ENCODE results near the gene ZNF124.
"Not testable (repeated sequence)": the region's sequence is repeated elsewhere in the genome, so short reads cannot be mapped to it uniquely, and the experiment has no call there.

The ZNF124 gene

GRCh38 chr1:247171875-247172563 lies at the start of gene ZNF124:
Gene ZNF124, minus strand, starts transcription at chr1:247172020. Its CDS starts 143 bp downstream, at chr1:247171877.
- ATAC-seq (replicated peaks; ENCODE audit: extremely low read depth, poor library complexity, severe bottlenecking) = peak; percentile 99
- H3K27ac Mint-ChIP-seq (ENCODE audit: low read depth); H3K9me3 Mint-ChIP-seq; DNase-seq (ENCODE audit: low spot score in 2 of 2); H3K27me3 Mint-ChIP-seq; H3K4me3 Mint-ChIP-seq; H3K36me3 Mint-ChIP-seq (ENCODE audit: insufficient read depth): not testable (repeated sequence)
- peaks cover 15% of the 10 kb centered on the region for H3K4me1 Mint-ChIP-seq

GRCh38 chr1:247220280-247220679 lies 48.5 kb upstream of the ZNF124 start:
- not testable (repeated sequence) for H3K27ac Mint-ChIP-seq (ENCODE audit: low read depth); H3K4me1 Mint-ChIP-seq; DNase-seq (ENCODE audit: low spot score in 2 of 2); H3K4me3 Mint-ChIP-seq; H3K36me3 Mint-ChIP-seq (ENCODE audit: insufficient read depth); H3K9me3 Mint-ChIP-seq; ATAC-seq (replicated peaks; ENCODE audit: extremely low read depth, poor library complexity, severe bottlenecking)
- H3K27me3 Mint-ChIP-seq = peaks cover 40% of the 10 kb centered on the region

GRCh38 chr1:247218121-247218651 lies 46.4 kb upstream of the ZNF124 start:
- Mint-ChIP-seq H3K27ac (ENCODE audit: low read depth) (no peak overlapping the region), H3K36me3 (ENCODE audit: insufficient read depth) (no peaks in the 10 kb centered on the region), H3K27me3 (peaks cover 23% of the 10 kb centered on the region), H3K9me3 (no peaks in the 10 kb centered on the region), H3K4me1 (no peaks in the 10 kb centered on the region), H3K4me3 (no peak overlapping the region)
- no peak for DNase-seq (ENCODE audit: low spot score in 2 of 2)
- ATAC-seq (replicated peaks; ENCODE audit: extremely low read depth, poor library complexity, severe bottlenecking) = no peak

DNA sequence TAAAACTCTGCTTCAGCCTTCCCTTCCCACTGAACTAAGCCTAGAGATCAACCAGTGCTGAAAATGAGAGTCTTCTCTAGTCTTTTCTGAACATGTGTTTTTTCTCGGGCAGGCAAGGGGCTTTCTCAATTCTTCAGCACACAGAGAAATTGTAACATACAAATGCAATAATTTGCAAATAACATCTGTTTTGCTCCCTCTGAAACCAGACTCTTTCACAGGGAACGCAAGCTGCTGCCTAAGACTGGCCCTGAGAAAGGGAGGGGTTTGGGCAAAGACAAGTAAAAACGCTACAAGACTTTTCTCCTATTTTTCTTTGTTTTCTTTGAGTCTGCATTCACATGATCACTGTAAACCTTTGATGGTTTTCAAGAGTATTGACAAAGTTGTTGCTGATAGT lies 44.4 kb upstream of the ZNF124 start:
- Mint-ChIP-seq H3K4me1 (peaks cover 6% of the 10 kb centered on the region), H3K27me3 (peaks cover 3% of the 10 kb centered on the region), H3K9me3 (no peaks in the 10 kb centered on the region), H3K27ac (ENCODE audit: low read depth) (no peak overlapping the region), H3K36me3 (ENCODE audit: insufficient read depth) (no peaks in the 10 kb centered on the region), H3K4me3 (no peak overlapping the region)
- ATAC-seq (replicated peaks; ENCODE audit: extremely low read depth, poor library complexity, severe bottlenecking) (no peak), DNase-seq (ENCODE audit: low spot score in 2 of 2) (no peak)

- peaks cover 35% of the 10 kb centered on the region for H3K4me1 Mint-ChIP-seq
- no peaks in the 10 kb centered on the region for H3K27me3 Mint-ChIP-seq
- H3K4me3 Mint-ChIP-seq = no peak overlapping the region
- H3K9me3 Mint-ChIP-seq = no peaks in the 10 kb centered on the region
- no peak for ATAC-seq (replicated peaks; ENCODE audit: extremely low read depth, poor library complexity, severe bottlenecking)
- peaks cover 11% of the 10 kb centered on the region for H3K36me3 Mint-ChIP-seq (ENCODE audit: insufficient read depth)
- H3K27ac Mint-ChIP-seq (ENCODE audit: low read depth) = no peak overlapping the region
- DNase-seq (ENCODE audit: low spot score in 2 of 2) = no peak
Observed at GRCh38 chr1:247212627-247213617, 41.1 kb upstream of the ZNF124 start.

- peak overlapping the region; percentile 23 for H3K4me3 Mint-ChIP-seq
- peaks cover 44% of the 10 kb centered on the region for H3K4me1 Mint-ChIP-seq
Observed at GRCh38 chr1:247212012-247212411, 40.2 kb upstream of the ZNF124 start.

GRCh38 chr1:247211339-247211738 lies 39.5 kb upstream of the ZNF124 start:
- Mint-ChIP-seq H3K9me3 (no peaks in the 10 kb centered on the region), H3K36me3 (ENCODE audit: insufficient read depth) (peaks cover 21% of the 10 kb centered on the region), H3K27me3 (no peaks in the 10 kb centered on the region), H3K4me3 (peak overlapping the region; percentile 23), H3K4me1 (peaks cover 47% of the 10 kb centered on the region), H3K27ac (ENCODE audit: low read depth) (no peak overlapping the region)
- DNase-seq (ENCODE audit: low spot score in 2 of 2) (no peak), ATAC-seq (replicated peaks; ENCODE audit: extremely low read depth, poor library complexity, severe bottlenecking) (no peak)

More at GRCh38 chr1:247212012-247212411, 40.2 kb upstream of the ZNF124 start:
- Mint-ChIP-seq H3K9me3 (no peaks in the 10 kb centered on the region), H3K27ac (ENCODE audit: low read depth) (no peak overlapping the region), H3K36me3 (ENCODE audit: insufficient read depth) (peaks cover 16% of the 10 kb centered on the region), H3K27me3 (no peaks in the 10 kb centered on the region)
- ATAC-seq (replicated peaks; ENCODE audit: extremely low read depth, poor library complexity, severe bottlenecking) = no peak
- no peak for DNase-seq (ENCODE audit: low spot score in 2 of 2)

DNA sequence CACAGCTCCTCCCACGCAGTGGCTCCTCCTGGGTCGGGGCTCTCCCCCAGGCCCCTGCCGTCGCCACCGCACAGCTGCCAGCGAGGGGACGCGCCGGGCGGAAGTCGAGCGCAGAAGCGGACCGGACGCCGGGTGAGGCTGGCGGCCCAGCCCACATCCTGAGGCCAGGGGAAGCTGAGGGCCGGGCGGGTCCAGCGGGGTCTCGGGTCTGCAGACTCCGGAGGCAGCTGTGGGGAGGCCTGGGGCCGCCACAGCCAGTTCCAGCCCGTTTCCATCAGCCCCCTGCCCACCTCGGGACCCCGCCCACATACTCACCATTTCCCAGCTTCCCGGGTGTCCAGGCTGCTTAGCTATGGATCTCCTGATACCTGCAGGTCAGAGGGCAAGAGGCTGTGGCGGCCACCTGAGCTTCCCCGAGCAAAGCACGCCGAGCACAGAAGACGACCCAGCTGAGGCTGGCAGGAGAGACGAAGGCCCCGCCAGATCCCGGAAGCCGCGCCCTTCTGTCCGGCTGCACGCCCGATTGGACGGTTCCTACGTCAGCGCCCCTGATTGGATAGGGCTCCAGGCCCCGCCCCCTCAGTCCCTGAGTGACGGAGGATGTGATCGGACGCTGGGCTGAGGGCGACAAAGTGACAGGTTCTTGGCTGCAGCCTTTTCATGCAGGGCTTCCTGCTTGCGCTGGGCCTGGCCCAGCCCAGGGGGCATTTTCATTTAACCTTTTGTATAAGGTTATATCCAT lies 38.7 kb upstream of the ZNF124 start:
- H3K27ac Mint-ChIP-seq (ENCODE audit: low read depth) = peak overlapping the region; percentile 97
- peaks cover 23% of the 10 kb centered on the region for H3K36me3 Mint-ChIP-seq (ENCODE audit: insufficient read depth)
- H3K9me3 Mint-ChIP-seq = no peaks in the 10 kb centered on the region
- H3K27me3 Mint-ChIP-seq = no peaks in the 10 kb centered on the region
- peak; percentile 88 to 89 for DNase-seq (ENCODE audit: low spot score in 2 of 2)
- peaks cover 54% of the 10 kb centered on the region for H3K4me1 Mint-ChIP-seq
- ATAC-seq (replicated peaks; ENCODE audit: extremely low read depth, poor library complexity, severe bottlenecking) = peak; percentile 98
- peak overlapping the region; percentile 96 for H3K4me3 Mint-ChIP-seq

GRCh38 chr1:247210062-247210375 lies 38.2 kb upstream of the ZNF124 start:
- Mint-ChIP-seq H3K36me3 (ENCODE audit: insufficient read depth) (peaks cover 23% of the 10 kb centered on the region), H3K9me3 (no peaks in the 10 kb centered on the region), H3K4me3 (peak overlapping the region; percentile 96), H3K27ac (ENCODE audit: low read depth) (peak overlapping the region; percentile 97), H3K27me3 (no peaks in the 10 kb centered on the region), H3K4me1 (peaks cover 55% of the 10 kb centered on the region)
- ATAC-seq (replicated peaks; ENCODE audit: extremely low read depth, poor library complexity, severe bottlenecking) = peak; percentile 17
- DNase-seq (ENCODE audit: low spot score in 2 of 2) = no peak

DNA sequence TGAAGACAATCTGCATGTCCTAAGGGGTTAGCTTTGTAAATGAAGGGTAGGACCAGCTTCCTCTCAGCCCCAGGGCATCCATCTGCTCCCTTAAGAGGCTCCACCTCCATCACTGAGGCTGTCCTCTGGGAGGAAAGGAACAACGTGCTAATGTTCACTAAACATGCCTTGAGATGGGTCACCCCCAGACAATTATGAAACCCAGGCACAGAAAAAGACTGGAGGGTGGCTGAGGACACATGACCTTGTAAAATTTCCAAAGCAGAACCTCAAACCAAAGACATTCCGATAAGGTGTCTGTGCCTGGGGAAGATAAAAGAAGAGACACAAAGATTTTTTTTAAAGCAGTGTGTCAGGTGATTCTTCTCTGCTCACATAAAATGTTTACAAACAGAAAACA lies 37.6 kb upstream of the ZNF124 start:
- H3K9me3 Mint-ChIP-seq = no peaks in the 10 kb centered on the region
- DNase-seq (ENCODE audit: low spot score in 2 of 2) (no peak), ATAC-seq (replicated peaks; ENCODE audit: extremely low read depth, poor library complexity, severe bottlenecking) (no peak)
- peak overlapping the region; percentile 97 for H3K27ac Mint-ChIP-seq (ENCODE audit: low read depth)
- no peaks in the 10 kb centered on the region for H3K27me3 Mint-ChIP-seq
- peak overlapping the region; percentile 96 for H3K4me3 Mint-ChIP-seq
- H3K36me3 Mint-ChIP-seq (ENCODE audit: insufficient read depth) = peaks cover 23% of the 10 kb centered on the region
- H3K4me1 Mint-ChIP-seq = peaks cover 55% of the 10 kb centered on the region

GRCh38 chr1:247204177-247204647 lies 32.4 kb upstream of the ZNF124 start:
- peak overlapping the region; percentile 69 for H3K27ac Mint-ChIP-seq (ENCODE audit: low read depth)

DNA sequence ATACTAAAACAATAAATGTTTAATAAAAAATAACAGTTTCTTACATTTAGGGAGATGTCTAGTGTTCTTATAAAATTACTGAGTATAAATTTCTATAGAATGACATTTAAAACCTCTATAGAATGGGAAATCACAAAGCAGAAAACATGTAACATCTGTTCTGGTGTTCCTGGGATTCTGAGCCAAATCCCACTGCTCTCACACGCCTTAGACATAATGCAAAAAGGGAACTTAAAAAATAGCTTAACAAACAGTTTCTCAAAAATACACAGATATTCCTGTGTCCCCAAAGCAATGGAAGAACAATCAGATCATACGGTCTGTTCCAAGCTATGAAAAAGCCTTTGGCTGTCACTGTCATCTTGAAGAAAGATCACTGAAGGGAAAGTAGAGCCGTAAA lies 27.0 kb upstream of the ZNF124 start:
- no peak overlapping the region for H3K4me3 Mint-ChIP-seq
- no peaks in the 10 kb centered on the region for H3K9me3 Mint-ChIP-seq
- ATAC-seq (replicated peaks; ENCODE audit: extremely low read depth, poor library complexity, severe bottlenecking) (no peak), DNase-seq (ENCODE audit: low spot score in 2 of 2) (no peak)
- no peaks in the 10 kb centered on the region for H3K27me3 Mint-ChIP-seq
- H3K27ac Mint-ChIP-seq (ENCODE audit: low read depth) = no peak overlapping the region
- H3K36me3 Mint-ChIP-seq (ENCODE audit: insufficient read depth) = peaks cover 42% of the 10 kb centered on the region
- H3K4me1 Mint-ChIP-seq = peaks cover 23% of the 10 kb centered on the region

More at GRCh38 chr1:247204177-247204647, 32.4 kb upstream of the ZNF124 start:
- ATAC-seq (replicated peaks; ENCODE audit: extremely low read depth, poor library complexity, severe bottlenecking) (no peak), DNase-seq (ENCODE audit: low spot score in 2 of 2) (no peak)
- H3K4me1 Mint-ChIP-seq = peaks cover 50% of the 10 kb centered on the region
- no peak overlapping the region for H3K4me3 Mint-ChIP-seq
- H3K27me3 Mint-ChIP-seq = no peaks in the 10 kb centered on the region
- peaks cover 28% of the 10 kb centered on the region for H3K36me3 Mint-ChIP-seq (ENCODE audit: insufficient read depth)
- H3K9me3 Mint-ChIP-seq = no peaks in the 10 kb centered on the region

Data from central memory CD8-positive, alpha-beta T cell (primary cell).